OCI-LY3 (cell line): ENCODE results near the gene STMND1.

Experiments used
- EZH2phosphoT487 ChIP-seq: fragments of 200-600 bp; shearing (Covaris generic); IDR thresholded peaks from 2 replicates; pipeline ENCODE4 v1.6.1; 2018; ENCODE audit warnings: antibody characterized with exemption, mixed run types, low read depth
- TF ChIP-seq, protein P1 (sequence below): fragments of 200-600, 300-600 bp; sonication (generic); IDR thresholded peaks from 2 replicates; pipeline ENCODE4 v1.5.1; 2014; ENCODE audit warnings: antibody characterized with exemption, low read length, low read depth

GRCh38 chr6:17061097-17061496, 40.8 kb upstream of the STMND1 start:
- TF ChIP-seq, protein P1, sequence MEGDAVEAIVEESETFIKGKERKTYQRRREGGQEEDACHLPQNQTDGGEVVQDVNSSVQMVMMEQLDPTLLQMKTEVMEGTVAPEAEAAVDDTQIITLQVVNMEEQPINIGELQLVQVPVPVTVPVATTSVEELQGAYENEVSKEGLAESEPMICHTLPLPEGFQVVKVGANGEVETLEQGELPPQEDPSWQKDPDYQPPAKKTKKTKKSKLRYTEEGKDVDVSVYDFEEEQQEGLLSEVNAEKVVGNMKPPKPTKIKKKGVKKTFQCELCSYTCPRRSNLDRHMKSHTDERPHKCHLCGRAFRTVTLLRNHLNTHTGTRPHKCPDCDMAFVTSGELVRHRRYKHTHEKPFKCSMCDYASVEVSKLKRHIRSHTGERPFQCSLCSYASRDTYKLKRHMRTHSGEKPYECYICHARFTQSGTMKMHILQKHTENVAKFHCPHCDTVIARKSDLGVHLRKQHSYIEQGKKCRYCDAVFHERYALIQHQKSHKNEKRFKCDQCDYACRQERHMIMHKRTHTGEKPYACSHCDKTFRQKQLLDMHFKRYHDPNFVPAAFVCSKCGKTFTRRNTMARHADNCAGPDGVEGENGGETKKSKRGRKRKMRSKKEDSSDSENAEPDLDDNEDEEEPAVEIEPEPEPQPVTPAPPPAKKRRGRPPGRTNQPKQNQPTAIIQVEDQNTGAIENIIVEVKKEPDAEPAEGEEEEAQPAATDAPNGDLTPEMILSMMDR, result no peak
- TF ChIP-seq EZH2phosphoT487, result no peak
